NB4 (cell line): Measurements from ENCODE around the gene SLC24A5.

ENCODE experiments used
- MAX ChIP-seq: IDR thresholded peaks from 2 replicates; pipeline ENCODE4 v1.6.1; 2011; ENCODE audit warnings: low read depth, low read length
- MYC ChIP-seq: IDR thresholded peaks from 2 replicates; pipeline ENCODE4 v1.6.1; 2011; ENCODE audit warnings: low read depth, low read length
- POLR2A ChIP-seq: IDR thresholded peaks from 2 replicates; pipeline ENCODE4 v1.6.1; 2011; ENCODE audit warnings: mild to moderate bottlenecking; ENCODE audit not compliant: insufficient read length; ENCODE audit errors: extremely low read depth
- TF ChIP-seq, protein P1 (sequence below): IDR thresholded peaks from one replicate; pipeline ENCODE4 v1.5.1; 2012; ENCODE audit warnings: low read depth, low read length

DNA sequence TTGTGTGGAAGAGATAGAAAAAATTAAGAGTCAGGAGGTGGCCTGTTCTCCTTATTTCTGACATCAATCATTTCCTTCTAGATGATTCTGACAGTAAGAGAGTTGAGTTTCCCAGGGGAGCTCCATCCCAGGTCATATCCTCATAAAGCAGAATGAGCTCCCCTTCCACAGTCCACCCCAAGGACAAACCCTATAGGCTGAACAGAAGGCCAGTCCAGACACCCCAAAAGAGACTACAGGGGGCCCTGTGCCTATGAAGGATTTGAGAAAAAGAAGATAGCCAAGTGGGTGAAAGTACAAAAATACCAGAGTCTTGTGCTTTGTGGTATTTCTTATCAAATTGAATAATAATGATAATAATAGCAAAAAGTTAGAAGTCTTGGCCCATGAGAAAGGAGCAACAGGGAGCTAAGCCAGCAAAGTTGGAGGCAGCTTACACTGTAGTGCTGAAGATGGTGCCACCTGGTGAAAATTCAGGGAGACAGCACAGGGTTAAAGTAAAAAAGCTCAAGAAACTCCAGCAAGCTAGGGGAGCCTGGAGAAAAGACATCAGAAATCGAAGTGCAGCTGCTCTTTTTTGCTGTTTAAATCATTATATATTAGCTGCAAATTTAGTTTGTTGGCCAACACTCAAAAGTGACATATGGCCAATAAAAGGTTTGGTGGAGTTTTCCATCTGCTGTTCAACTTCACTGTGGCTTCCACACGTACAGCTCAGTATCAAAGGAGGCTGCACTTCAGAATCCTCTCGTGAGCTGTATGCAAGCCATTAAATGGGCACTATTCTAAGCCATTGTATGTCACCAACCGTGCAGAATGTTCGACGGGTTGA lies 35.8 kb upstream of the SLC24A5 start:
- TF ChIP-seq, protein P1, sequence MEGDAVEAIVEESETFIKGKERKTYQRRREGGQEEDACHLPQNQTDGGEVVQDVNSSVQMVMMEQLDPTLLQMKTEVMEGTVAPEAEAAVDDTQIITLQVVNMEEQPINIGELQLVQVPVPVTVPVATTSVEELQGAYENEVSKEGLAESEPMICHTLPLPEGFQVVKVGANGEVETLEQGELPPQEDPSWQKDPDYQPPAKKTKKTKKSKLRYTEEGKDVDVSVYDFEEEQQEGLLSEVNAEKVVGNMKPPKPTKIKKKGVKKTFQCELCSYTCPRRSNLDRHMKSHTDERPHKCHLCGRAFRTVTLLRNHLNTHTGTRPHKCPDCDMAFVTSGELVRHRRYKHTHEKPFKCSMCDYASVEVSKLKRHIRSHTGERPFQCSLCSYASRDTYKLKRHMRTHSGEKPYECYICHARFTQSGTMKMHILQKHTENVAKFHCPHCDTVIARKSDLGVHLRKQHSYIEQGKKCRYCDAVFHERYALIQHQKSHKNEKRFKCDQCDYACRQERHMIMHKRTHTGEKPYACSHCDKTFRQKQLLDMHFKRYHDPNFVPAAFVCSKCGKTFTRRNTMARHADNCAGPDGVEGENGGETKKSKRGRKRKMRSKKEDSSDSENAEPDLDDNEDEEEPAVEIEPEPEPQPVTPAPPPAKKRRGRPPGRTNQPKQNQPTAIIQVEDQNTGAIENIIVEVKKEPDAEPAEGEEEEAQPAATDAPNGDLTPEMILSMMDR: peak; percentile 34
- TF ChIP-seq MAX (no peak), MYC (no peak), POLR2A (no peak)
